ENCODE data around the gene DGLUCY. TPM values are rescaled to one million over a fixed set of nuclear protein-coding genes. Genes with fewer than 3 reads are reported as not detected.
A peak's percentile ranks its signal among the peaks of the same experiment; 100 is the strongest.
"Not testable (repeated sequence)": the region's sequence is repeated elsewhere in the genome, so short reads cannot be mapped to it uniquely, and the experiment has no call there.

The DGLUCY gene
- total RNA-seq, 1 donor from 2014 or later = 28.1 TPM

DNA sequence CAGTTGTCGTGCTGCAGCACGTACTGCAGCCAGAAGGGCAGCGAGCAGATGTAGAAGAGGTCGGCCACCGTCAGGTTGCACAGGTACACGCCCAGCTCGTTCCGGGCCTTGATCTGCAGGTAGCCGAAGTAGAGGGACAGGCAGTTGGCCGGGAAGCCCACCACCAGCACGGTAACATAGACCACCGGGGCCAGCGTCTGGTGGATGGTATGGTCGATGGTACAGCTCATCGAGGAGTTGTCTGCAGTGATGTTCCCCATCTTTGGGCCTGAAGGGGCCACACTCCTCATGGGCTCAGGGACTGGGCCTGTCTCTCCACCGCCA lies 120.9 kb downstream of the DGLUCY start:
- H3K9me3 Mint-ChIP-seq = peaks cover 11% of the 10 kb centered on the region
- no peak overlapping the region for H3K4me3 Mint-ChIP-seq
- peak overlapping the region; percentile 40 for H3K27ac Mint-ChIP-seq
- no peak for DNase-seq
- H3K4me1 Mint-ChIP-seq = peaks cover 63% of the 10 kb centered on the region
- no peaks in the 10 kb centered on the region for H3K27me3 Mint-ChIP-seq
- intact Hi-C loops (cut with micrococcal nuclease) = no loop called here
- H3K36me3 Mint-ChIP-seq (ENCODE audit: low read depth) = peaks cover 79% of the 10 kb centered on the region

DNA sequence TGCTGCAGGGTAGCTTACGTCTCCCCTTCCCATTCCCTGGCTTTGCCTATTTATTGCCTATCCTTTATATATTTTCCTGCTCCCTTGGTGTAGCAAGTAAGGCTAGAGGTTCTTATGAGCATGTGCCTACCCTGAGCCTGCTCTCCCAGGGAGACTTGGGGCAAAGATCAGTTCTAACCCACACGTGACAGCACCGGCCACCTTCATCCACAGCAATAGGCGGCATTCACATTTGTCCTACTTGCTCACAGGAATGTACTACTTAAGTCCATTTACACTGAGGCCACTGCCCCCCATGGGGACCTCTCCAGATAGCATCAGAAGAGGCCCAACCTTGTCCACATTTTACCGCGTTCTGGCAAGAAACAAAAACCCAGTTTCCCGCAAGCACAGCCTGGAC lies 122.0 kb downstream of the DGLUCY start:
- H3K4me1 Mint-ChIP-seq = peaks cover 60% of the 10 kb centered on the region
- no peaks in the 10 kb centered on the region for H3K27me3 Mint-ChIP-seq
- H3K36me3 Mint-ChIP-seq (ENCODE audit: low read depth) = peaks cover 75% of the 10 kb centered on the region
- DNase-seq = no peak
- H3K9me3 Mint-ChIP-seq = peaks cover 7% of the 10 kb centered on the region
- peak overlapping the region; percentile 19 for H3K27ac Mint-ChIP-seq
- no peak overlapping the region for H3K4me3 Mint-ChIP-seq
- intact Hi-C loops (cut with micrococcal nuclease) = no loop called here

- intact Hi-C loops (cut with micrococcal nuclease) = no loop called here
- Mint-ChIP-seq H3K27ac (peak overlapping the region; percentile 47), H3K4me3 (no peak overlapping the region), H3K27me3 (no peaks in the 10 kb centered on the region), H3K9me3 (no peaks in the 10 kb centered on the region), H3K4me1 (peaks cover 60% of the 10 kb centered on the region), H3K36me3 (ENCODE audit: low read depth) (peaks cover 71% of the 10 kb centered on the region)
- no peak for DNase-seq
These were observed 123.3 kb downstream of the DGLUCY start for GRCh38 chr14:91237219-91237618.

- DNase-seq = no peak
- H3K27me3 Mint-ChIP-seq = no peaks in the 10 kb centered on the region
- H3K4me3 Mint-ChIP-seq = no peak overlapping the region
- peaks cover 65% of the 10 kb centered on the region for H3K36me3 Mint-ChIP-seq (ENCODE audit: low read depth)
- intact Hi-C loops (cut with micrococcal nuclease) = no loop called here
- H3K9me3 Mint-ChIP-seq = no peaks in the 10 kb centered on the region
- peak overlapping the region; percentile 80 for H3K27ac Mint-ChIP-seq
- peaks cover 64% of the 10 kb centered on the region for H3K4me1 Mint-ChIP-seq
These were observed 124.2 kb downstream of the DGLUCY start for GRCh38 chr14:91238085-91238484.

DNA sequence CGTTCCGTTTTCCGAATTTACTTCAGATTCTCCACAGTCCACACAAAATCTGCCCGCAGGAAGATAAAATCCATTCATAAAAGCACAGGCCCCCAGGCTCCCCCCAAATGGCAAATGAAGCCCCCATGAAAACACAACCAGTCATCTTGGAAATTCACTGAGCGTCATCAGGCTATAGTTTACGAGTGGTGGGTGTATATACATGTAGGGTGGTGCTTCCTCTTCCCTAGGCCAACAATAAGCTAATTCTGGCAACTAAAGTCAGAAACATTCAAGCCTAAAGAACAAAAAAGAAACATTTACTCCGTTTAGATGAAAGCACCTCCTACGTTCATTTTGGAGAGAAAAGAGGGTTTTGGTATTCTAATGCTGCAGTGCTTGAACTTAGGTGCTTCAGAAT lies 124.8 kb downstream of the DGLUCY start:
- intact Hi-C loops (cut with micrococcal nuclease) = no loop called here
- Mint-ChIP-seq H3K9me3 (no peaks in the 10 kb centered on the region), H3K27ac (peak overlapping the region; percentile 80), H3K4me3 (peak overlapping the region; percentile 34), H3K4me1 (peaks cover 68% of the 10 kb centered on the region), H3K36me3 (ENCODE audit: low read depth) (peaks cover 62% of the 10 kb centered on the region), H3K27me3 (no peaks in the 10 kb centered on the region)
- DNase-seq = no peak

- H3K36me3 Mint-ChIP-seq (ENCODE audit: low read depth) = peaks cover 45% of the 10 kb centered on the region
- H3K4me1 Mint-ChIP-seq = peaks cover 85% of the 10 kb centered on the region
- H3K9me3 Mint-ChIP-seq = no peaks in the 10 kb centered on the region
- peak overlapping the region; percentile 91 for H3K27ac Mint-ChIP-seq
- DNase-seq = peak; percentile 85
- peak overlapping the region; percentile 84 for H3K4me3 Mint-ChIP-seq
- no peaks in the 10 kb centered on the region for H3K27me3 Mint-ChIP-seq
- intact Hi-C loops (cut with micrococcal nuclease) = loop anchor here (5.0 kb wide), 2 partner anchors 75 to 175 kb away; partner anchors contain the start of gene CCDC88C
These were observed 128.0 kb downstream of the DGLUCY start for GRCh38 chr14:91241863-91242262.

GRCh38 chr14:91242635-91243034 lies 128.8 kb downstream of the DGLUCY start:
- peaks cover 5% of the 10 kb centered on the region for H3K9me3 Mint-ChIP-seq
- no peaks in the 10 kb centered on the region for H3K27me3 Mint-ChIP-seq
- H3K36me3 Mint-ChIP-seq (ENCODE audit: low read depth) = peaks cover 45% of the 10 kb centered on the region
- intact Hi-C loops (cut with micrococcal nuclease) = loop anchor here (1.0 to 5.0 kb wide), 5 partner anchors 10 to 175 kb away; partner anchors contain the start of gene CCDC88C
- peaks cover 88% of the 10 kb centered on the region for H3K4me1 Mint-ChIP-seq
- peak overlapping the region; percentile 91 for H3K27ac Mint-ChIP-seq
- peak overlapping the region; percentile 84 for H3K4me3 Mint-ChIP-seq
- DNase-seq = peak; percentile 67

DNA sequence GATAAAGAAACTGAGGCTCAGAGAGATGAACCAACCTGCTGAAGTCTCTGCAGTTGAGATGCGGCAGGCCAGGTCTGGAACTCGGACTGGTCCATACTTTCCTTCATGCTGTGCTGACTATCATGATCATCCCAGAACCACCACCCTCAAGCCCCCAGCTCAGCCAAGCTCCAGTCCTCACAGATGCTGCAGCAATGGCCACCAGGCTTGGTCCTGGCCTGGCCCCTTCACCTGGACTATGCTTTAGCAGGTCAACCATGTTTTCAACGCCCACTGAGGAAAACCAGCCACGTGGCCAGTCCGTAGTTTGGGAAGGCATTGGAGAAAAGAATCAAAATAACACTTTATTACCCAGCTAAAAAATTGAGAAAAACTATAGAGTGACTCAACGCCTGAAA lies 129.2 kb downstream of the DGLUCY start:
- Mint-ChIP-seq H3K36me3 (ENCODE audit: low read depth) (peaks cover 45% of the 10 kb centered on the region), H3K9me3 (peaks cover 5% of the 10 kb centered on the region), H3K4me3 (peak overlapping the region; percentile 84), H3K4me1 (peaks cover 88% of the 10 kb centered on the region), H3K27me3 (no peaks in the 10 kb centered on the region), H3K27ac (peak overlapping the region; percentile 91)
- DNase-seq = peak; percentile 72
- intact Hi-C loops (cut with micrococcal nuclease) = loop anchor here (1.0 to 5.0 kb wide), 5 partner anchors 9 to 174 kb away; partner anchors contain the start of gene CCDC88C

GRCh38 chr14:91244501-91244901 lies 130.6 kb downstream of the DGLUCY start, which contains the start of gene GPR68:
Gene GPR68, minus strand, starts transcription at chr14:91244704. Its CDS starts 9,654 bp downstream, at chr14:91235050.
- intact Hi-C loops (cut with micrococcal nuclease) = loop anchor here (5.0 kb wide), 2 partner anchors 73 to 173 kb away; partner anchors contain the start of gene CCDC88C
- Mint-ChIP-seq H3K4me1 (peaks cover 82% of the 10 kb centered on the region), H3K27me3 (no peaks in the 10 kb centered on the region), H3K9me3 (peaks cover 5% of the 10 kb centered on the region), H3K4me3 (peak within 1 kb of the TSS; percentile 84), H3K27ac (peak within 1 kb of the TSS; percentile 91), H3K36me3 (ENCODE audit: low read depth) (peaks cover 34% of the 10 kb centered on the region)
- peak; percentile 84 for DNase-seq

GRCh38 chr14:91245029-91245428 lies 131.2 kb downstream of the DGLUCY start:
- Mint-ChIP-seq H3K4me3 (peak overlapping the region; percentile 84), H3K36me3 (ENCODE audit: low read depth) (peaks cover 32% of the 10 kb centered on the region)
- intact Hi-C loops (cut with micrococcal nuclease) = no loop called here

DNA sequence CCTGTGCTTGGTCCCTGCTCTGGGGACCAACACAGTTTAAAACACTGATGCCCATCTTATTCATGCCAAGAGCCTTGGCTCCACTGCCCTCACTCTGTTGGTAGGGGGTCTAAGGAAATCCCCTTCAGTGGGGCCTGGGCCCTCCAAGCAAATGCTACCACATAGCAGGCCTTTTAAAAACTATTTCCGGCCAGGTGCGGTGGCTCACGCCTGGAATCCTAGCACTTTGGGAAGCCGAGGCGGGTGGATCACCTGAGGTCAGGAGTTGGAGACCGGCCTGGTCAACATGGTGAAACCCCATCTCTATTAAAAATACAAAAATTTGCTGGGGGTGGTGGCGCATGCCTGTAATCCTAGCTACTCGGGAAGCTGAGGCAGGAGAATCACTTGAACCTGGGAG lies 131.7 kb downstream of the DGLUCY start:
- H3K27me3 Mint-ChIP-seq, H3K9me3 Mint-ChIP-seq, DNase-seq: not testable (repeated sequence)
- intact Hi-C loops (cut with micrococcal nuclease) = loop anchor here (2.0 kb wide), 2 partner anchors 57 to 185 kb away; partner anchors contain the start of gene RPS6KA5
- peak overlapping the region; percentile 73 for H3K4me3 Mint-ChIP-seq
- peaks cover 85% of the 10 kb centered on the region for H3K4me1 Mint-ChIP-seq
- H3K27ac Mint-ChIP-seq = peak overlapping the region; percentile 91
- H3K36me3 Mint-ChIP-seq (ENCODE audit: low read depth) = peaks cover 35% of the 10 kb centered on the region

More at GRCh38 chr14:91245029-91245428, 131.2 kb downstream of the DGLUCY start:
- Mint-ChIP-seq H3K27ac (peak overlapping the region; percentile 91), H3K27me3 (no peaks in the 10 kb centered on the region), H3K4me1 (peaks cover 83% of the 10 kb centered on the region), H3K9me3 (peaks cover 5% of the 10 kb centered on the region)
- peak; percentile 91 for DNase-seq

GRCh38 chr14:91246051-91246852 lies 132.4 kb downstream of the DGLUCY start:
- intact Hi-C loops (cut with micrococcal nuclease) = loop anchor here (2.0 kb wide), 2 partner anchors 57 to 185 kb away; partner anchors contain the start of gene RPS6KA5
- DNase-seq = peak; percentile 96
- H3K27me3 Mint-ChIP-seq = no peaks in the 10 kb centered on the region
- peak overlapping the region; percentile 73 for H3K4me3 Mint-ChIP-seq
- H3K9me3 Mint-ChIP-seq = peaks cover 5% of the 10 kb centered on the region
- peak overlapping the region; percentile 91 for H3K27ac Mint-ChIP-seq
- H3K4me1 Mint-ChIP-seq = peaks cover 85% of the 10 kb centered on the region
- H3K36me3 Mint-ChIP-seq (ENCODE audit: low read depth) = peaks cover 39% of the 10 kb centered on the region

- intact Hi-C loops (cut with micrococcal nuclease) = no loop called here
- no peaks in the 10 kb centered on the region for H3K27me3 Mint-ChIP-seq
- peaks cover 32% of the 10 kb centered on the region for H3K36me3 Mint-ChIP-seq (ENCODE audit: low read depth)
- H3K4me1 Mint-ChIP-seq = peaks cover 68% of the 10 kb centered on the region
- peak; percentile 89 for DNase-seq
- H3K27ac Mint-ChIP-seq = peak overlapping the region; percentile 95
- peaks cover 5% of the 10 kb centered on the region for H3K9me3 Mint-ChIP-seq
- peak overlapping the region; percentile 74 for H3K4me3 Mint-ChIP-seq
These were observed 136.2 kb downstream of the DGLUCY start for GRCh38 chr14:91249841-91250616.

Data from activated CD4-positive, alpha-beta T cell treated with anti-CD3 and anti-CD28 coated beads, Interleukin-2, amount 10 ng/mL, durations not matched to agents 24 days and 14 days (primary cell).